Stimulated activated naive CD8-positive, alpha-beta T cell treated with anti-CD3 and anti-CD28 coated beads, Interleukin-15, Interleukin-2, amounts not matched to agents 100 U/mL and 50 U/mL, for 24 hours (primary cell): ENCODE results near the gene LDLRAD4.
A peak's percentile ranks its signal among the peaks of the same experiment; 100 is the strongest.

ENCODE experiments used
- ATAC-seq: fragments of 150-1000 bp; cut with Tn5 transposase; one replicate; pipeline ENCODE4 v1.10.0; 2021
- DNase-seq: peaks from one replicate; pipeline ENCODE4 v3.0.0; 2021

Gene LDLRAD4

GRCh38 chr18:13409026-13409425 is 190.5 kb downstream of the LDLRAD4 start:
- DNase-seq (no peak), ATAC-seq (no peak)

- ATAC-seq (no peak), DNase-seq (no peak)
These were observed 191.4 kb downstream of the LDLRAD4 start for GRCh38 chr18:13409997-13410396.

- DNase-seq: no peak
These were observed 191.9 kb downstream of the LDLRAD4 start for GRCh38 chr18:13410471-13410870.

GRCh38 chr18:13412017-13412416 is 193.5 kb downstream of the LDLRAD4 start:
- ATAC-seq: no peak

More at GRCh38 chr18:13410471-13410870, 191.9 kb downstream of the LDLRAD4 start:
- ATAC-seq: no peak

GRCh38 chr18:13412901-13413300 is 194.3 kb downstream of the LDLRAD4 start:
- ATAC-seq (no peak), DNase-seq (no peak)

More at GRCh38 chr18:13412017-13412416, 193.5 kb downstream of the LDLRAD4 start:
- no peak for DNase-seq

GRCh38 chr18:13414102-13414501 is 195.5 kb downstream of the LDLRAD4 start:
- DNase-seq: no peak
- ATAC-seq: no peak

- no peak for ATAC-seq
- no peak for DNase-seq
These were observed 196.0 kb downstream of the LDLRAD4 start for GRCh38 chr18:13414521-13414920.

- no peak for DNase-seq
- ATAC-seq: no peak
These were observed 197.2 kb downstream of the LDLRAD4 start for GRCh38 chr18:13415736-13416135.

- no peak for DNase-seq
- peak; percentile 45 for ATAC-seq
These were observed 197.6 kb downstream of the LDLRAD4 start for GRCh38 chr18:13416208-13416607.

- ATAC-seq (no peak), DNase-seq (no peak)
These were observed 198.3 kb downstream of the LDLRAD4 start for GRCh38 chr18:13416848-13417247.

GRCh38 chr18:13418013-13418710 is 199.6 kb downstream of the LDLRAD4 start:
- no peak for ATAC-seq
- no peak for DNase-seq

- peak; percentile 21 for DNase-seq
- ATAC-seq: peak; percentile 63
These were observed 202.6 kb downstream of the LDLRAD4 start for GRCh38 chr18:13420969-13421686.

GRCh38 chr18:13422541-13423147 is 204.1 kb downstream of the LDLRAD4 start:
- ATAC-seq: no peak
- DNase-seq: no peak

GRCh38 chr18:13423352-13423751 is 204.8 kb downstream of the LDLRAD4 start:
- ATAC-seq (no peak), DNase-seq (no peak)

GRCh38 chr18:13424363-13424762 is 205.8 kb downstream of the LDLRAD4 start:
- no peak for DNase-seq
- no peak for ATAC-seq

GRCh38 chr18:13425357-13426091 is 207.0 kb downstream of the LDLRAD4 start:
- ATAC-seq: peak; percentile 11

GRCh38 chr18:13427354-13427753 is 208.8 kb downstream of the LDLRAD4 start:
- no peak for DNase-seq
- no peak for ATAC-seq

More at GRCh38 chr18:13425357-13426091, 207.0 kb downstream of the LDLRAD4 start:
- peak; percentile 17 for DNase-seq

GRCh38 chr18:13428319-13428718 is 209.8 kb downstream of the LDLRAD4 start:
- DNase-seq (no peak), ATAC-seq (no peak)

GRCh38 chr18:13429016-13429415 is 210.5 kb downstream of the LDLRAD4 start:
- ATAC-seq (no peak), DNase-seq (no peak)

GRCh38 chr18:13429884-13430510 is 211.4 kb downstream of the LDLRAD4 start:
- no peak for DNase-seq
- no peak for ATAC-seq

- DNase-seq: no peak
- ATAC-seq: no peak
These were observed 212.1 kb downstream of the LDLRAD4 start for GRCh38 chr18:13430663-13431062.

- DNase-seq (no peak), ATAC-seq (no peak)
These were observed 213.3 kb downstream of the LDLRAD4 start for GRCh38 chr18:13431886-13432285.
